ENCODE data around the gene TFDP3.

DNA sequence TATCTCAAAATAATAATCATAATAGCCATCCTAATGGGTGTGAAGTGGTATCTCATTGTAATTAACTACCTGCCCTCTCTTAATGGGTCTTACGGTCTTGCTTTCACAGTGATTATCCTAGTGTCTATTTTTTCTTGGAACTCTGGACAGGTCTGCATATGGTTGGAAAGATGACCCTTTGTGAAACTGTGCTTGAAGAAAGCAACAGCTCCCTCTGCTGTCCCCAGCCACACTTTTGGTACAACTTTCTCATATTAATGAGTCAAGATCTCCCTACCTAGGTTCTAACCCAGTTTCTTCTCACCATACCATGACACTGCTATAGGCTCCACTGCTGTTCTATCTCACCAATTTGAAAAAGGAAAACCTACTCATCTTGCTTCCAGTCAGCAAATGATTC is 2.4 kb downstream of the TFDP3 start:
- TF ChIP-seq CTCF (IDR thresholded peaks at IDR 0.05): peak in 1 of 6 experiments; percentile 27
- TF ChIP-seq POLR2A (IDR thresholded peaks at IDR 0.05): no peak

Measured in thyroid gland (tissue), 4 donors.